ELF-1 (cell line): ENCODE measurements around the gene SCARB1.

Source experiments
- DNase-seq: peaks from one replicate; pipeline ENCODE4 v3.0.0-alpha.2; 2016; ENCODE audit warnings: low read depth, low spot score

Gene SCARB1

DNA sequence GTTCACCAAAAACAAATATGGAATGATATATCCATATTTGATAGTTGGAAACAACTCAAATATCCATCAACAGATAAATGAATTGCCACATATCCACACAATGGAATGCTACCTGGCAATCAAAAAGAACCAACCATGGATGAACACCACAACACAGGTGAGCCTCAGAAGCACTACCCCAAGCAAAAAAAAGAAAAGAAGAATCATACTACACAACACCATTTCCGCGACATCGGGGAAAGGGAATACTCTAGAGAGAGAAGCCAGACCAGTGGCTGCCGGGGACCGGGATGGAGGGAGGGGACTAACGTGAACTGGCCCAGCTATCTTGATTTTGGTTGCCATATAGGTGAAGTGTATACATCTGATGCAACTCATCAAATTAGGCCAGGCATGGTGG lies 41.4 kb downstream of the SCARB1 start:
- DNase-seq, result no peak

DNA sequence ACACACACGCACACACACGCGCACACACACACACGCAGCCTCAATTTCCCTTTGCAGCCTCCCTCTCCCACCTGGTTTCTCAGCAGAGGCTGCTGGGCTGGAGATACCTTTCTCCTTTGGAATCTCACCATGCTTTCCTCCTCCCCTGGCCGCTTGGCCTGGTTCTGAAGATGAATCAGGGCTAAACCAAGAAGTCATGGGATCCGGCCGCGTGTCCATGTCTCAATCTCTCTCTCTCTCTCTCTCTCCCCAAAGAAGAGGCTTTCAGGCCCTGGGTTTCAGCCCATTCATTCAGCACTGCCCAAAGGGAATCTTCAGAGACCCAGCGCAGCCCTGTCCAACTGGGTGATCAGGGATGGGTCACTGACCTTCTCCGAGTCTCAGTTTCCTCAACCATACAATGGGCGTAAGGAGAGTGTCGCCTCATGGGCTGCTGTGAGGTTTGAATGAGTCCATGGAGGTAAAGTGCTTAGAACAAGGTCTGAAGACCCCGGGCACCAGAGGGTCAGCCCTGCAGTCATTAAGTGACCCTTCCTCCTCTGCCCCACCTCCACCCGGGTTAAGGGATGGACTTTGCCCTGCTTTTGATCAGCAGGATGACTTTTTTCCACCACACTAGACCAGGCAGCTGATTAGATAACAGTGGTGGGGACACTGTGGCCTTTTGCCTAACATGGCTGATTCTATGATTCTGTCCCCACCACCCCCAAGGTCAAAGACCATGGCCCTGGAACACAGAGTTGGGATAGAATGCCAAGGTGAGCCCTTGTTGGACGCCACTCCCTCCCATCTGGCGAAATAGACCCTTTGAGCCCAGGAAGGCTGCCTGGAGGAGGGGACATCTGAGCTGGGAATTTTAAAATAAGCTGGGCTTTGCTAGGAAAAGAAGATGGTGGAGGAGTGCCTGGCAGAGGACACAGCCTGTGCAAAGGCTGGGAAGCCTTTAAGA lies 42.1 kb downstream of the SCARB1 start:
- no peak for DNase-seq

DNA sequence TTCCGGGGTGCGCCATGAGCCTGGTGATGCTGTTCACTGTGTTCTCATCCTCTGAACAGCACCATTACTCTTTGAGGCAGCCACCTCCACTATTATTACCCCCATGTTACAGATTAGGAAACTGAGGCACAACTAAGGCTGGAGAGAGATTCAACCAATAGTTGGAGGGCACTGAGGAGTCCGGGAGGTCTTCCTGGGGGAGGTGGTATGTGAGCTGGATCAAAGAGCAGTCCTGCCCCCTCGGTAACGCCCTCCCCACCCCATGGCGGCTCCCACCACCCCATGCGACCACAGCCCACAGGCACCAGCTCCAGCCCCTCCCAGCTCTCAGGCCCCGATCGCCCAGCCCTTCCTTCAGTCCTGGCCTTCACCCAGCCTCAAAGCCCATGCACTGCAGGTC lies 43.5 kb downstream of the SCARB1 start:
- DNase-seq, result no peak

DNA sequence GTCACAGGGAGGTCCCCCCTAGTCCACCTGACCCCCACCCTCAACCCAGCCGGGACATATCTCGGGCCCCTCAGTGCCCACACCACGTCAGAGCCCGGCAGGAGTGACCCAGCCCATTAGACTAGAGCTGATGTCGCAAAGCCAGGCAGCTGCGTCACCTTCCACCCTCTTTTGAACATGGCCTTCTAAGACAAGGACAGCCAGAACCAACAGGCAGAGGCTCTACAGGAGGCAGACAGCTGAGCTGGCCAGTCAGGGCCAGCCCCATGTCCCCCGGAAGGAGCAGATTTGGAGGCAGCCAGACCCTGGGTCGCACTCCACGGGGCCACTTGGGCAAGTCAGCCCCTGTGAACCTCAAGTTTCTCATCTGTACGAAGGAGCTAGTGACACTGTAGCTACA lies 44.1 kb downstream of the SCARB1 start:
- no peak for DNase-seq

- DNase-seq, result no peak
Measured at GRCh38 chr12:124819080-124819479, 44.6 kb downstream of the SCARB1 start.

- DNase-seq, result no peak
Measured at GRCh38 chr12:124817076-124818000, 46.3 kb downstream of the SCARB1 start.

- DNase-seq, result no peak
Measured at GRCh38 chr12:124816295-124816854, 47.3 kb downstream of the SCARB1 start.

DNA sequence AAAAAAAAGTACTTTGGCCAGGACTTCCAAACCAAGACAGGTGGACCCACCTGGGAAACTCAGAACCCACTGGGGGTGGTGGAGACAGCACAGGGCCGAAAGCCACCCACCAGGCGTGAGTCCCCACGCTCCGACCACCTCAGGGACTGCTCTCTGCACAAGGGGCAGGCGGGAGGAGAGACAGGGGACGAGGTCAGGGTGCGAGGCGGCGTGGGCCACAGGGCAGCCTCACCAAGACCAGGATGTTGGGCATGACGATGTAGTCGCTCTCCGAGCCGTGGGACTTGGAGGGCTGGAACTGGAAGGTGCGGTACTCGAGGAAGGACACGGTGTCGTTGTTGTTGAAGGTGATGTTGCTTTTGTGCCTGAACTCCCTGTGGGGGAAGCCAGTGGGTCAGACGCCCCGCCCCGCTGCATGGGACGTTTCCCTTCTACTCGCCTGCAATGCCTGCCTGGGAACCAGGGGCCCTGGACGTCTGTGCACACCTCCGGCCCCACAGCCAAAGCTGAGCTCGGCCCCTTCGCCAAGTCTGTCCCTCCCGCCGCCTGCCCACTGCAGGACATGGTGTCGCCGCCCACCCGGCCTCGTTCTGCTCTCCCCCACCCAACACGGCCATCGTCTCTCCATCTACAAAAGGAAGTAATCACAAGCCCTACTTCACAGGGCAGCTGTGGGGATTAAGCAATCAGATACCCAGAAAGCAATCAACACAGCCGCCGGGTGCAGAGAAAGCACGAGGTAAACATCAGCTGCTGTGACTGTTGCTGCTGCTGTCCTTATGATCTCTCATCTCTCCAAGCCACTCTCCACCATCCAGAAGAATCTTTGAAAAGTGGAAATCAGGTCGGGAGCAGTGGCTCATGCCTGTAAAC lies 48.7 kb downstream of the SCARB1 start:
- DNase-seq, result no peak

DNA sequence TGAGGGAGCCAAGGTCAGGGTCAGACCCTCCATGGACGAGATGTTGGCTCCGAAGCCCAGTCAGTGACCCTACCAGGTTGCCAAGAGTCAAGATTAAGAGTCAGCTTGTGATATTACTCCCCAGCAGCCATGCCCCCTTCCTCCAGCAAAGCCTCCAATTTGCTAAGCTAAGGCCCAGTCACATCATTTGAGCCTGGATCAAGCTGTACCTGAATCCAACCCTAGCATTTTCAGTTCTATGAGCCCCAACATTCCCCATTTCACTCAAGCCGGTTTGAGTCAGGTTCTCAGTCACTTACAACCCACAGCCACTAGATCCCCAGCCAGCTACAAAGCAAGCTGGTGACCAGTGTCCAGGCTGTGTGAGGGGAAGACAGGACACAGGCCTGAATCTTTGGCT lies 49.9 kb downstream of the SCARB1 start:
- DNase-seq, result no peak

DNA sequence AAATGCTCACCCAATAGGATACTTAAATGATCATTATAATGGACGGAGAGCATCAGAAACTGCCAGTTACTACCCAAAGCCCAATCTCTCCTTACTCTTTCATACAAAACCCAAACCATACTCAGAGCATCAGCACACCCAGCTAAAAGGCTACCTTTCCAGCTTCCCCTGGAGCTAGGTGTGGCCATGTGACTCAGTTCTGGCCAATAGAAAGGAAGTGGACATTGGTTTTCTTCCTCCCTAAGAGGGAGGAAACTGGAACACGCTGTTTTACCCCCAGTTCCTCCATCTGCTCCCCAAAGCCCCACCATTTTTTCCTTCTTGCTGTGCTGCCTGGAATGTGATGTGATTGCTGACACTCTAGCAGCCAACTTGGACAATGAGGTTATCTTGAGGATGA lies 50.7 kb downstream of the SCARB1 start:
- DNase-seq, result no peak

DNA sequence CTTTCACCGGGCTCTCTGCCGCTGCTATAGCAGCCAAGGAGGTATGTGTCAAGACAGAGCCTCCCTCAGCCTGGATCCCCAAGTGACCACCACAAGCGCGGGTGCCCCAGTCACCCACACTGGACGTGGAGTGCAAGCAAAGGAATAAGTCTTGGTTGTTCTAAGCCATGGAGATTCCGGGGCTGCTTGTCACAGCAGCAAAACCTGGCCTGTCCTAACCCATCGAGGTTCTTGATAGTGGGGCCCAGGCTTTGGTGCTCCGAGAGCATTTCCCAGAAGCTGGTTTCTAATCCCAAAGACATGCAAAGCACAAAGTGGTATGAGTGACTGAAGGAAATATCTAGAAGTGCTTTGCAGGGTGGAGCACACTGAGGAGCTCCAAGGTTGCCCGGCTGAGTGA lies 51.3 kb downstream of the SCARB1 start:
- DNase-seq, result no peak

DNA sequence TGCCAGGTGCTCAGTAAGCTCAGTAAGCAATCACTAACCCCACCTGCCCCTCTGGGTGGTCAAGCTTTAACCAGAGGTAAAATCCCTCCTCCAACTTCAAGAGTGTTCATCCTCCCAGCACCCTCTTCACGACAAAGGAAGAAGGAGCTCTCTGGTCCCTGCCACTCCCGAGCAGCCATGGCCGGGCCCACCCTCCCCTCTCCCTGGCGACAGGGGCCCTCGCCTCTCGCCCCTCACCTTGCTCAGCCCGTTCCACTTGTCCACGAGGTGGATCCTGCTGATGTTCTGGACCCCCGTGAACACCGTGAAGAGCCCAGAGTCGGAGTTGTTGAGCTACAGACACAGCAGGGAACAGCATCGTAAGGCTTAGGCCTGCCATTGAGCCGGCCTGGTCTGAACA lies 52.0 kb downstream of the SCARB1 start:
- no peak for DNase-seq

GRCh38 chr12:124809878-124810277 lies 53.8 kb downstream of the SCARB1 start:
- DNase-seq, result no peak

DNA sequence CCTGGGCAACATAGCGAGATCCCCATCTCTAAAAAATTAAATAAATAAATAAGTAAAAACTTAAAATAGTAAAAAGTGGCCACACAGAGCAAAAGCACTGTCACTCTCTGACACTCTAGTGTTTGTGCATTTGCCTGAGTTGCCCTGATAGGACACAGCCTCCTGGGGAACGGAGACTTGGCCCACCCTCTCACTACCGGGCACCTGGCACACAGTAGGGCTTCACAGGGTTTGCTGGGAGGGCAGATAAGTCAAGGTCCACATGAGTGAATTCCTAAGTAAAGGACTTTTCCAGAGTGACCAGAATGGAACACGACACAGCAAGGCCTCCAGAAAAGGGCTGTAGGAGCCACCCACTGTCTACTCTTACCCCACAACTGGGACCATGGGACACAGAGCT lies 54.3 kb downstream of the SCARB1 start:
- no peak for DNase-seq

- DNase-seq, result no peak
Measured at GRCh38 chr12:124808272-124808671, 55.4 kb downstream of the SCARB1 start.

DNA sequence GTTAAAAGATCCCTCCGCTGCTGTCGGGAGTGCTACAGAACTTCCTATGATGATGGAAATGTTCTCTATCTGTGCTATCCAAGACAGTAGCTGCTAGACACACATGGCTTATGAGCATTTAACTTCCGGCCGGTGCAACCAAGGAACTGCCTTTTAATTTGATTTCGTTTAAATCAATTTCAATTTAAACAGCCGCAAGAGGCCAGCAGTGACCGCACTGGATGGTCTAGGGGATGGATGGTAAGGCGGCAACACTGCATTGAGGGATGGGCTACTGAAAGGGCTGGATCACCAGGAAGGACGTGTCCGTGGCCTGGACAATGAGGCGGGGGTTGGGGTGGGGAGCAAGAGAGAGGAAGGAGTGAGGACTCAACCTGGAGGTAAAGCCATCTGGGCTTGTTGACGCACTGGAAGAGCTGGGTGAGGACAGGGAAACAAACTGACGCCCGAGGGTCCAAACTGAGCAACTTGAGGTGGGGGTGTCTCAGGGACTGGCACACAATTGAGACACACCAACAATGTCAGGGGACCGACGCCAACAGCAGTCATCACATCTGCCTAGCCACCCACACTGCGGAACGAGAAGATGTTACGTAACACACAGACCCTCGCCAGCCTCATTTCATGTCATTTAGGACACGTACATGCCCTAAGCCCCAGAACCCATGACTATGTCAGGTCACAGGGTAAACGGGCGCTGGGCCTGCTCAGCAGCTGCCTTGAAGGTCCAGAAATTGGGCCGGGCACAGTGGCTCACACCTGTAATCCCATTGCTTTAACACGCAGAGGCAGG lies 57.6 kb downstream of the SCARB1 start:
- no peak for DNase-seq

GRCh38 chr12:124805050-124805449 lies 58.6 kb downstream of the SCARB1 start:
- no peak for DNase-seq

- peak; percentile 62 for DNase-seq
Measured at GRCh38 chr12:124804011-124804621, 59.5 kb downstream of the SCARB1 start.

DNA sequence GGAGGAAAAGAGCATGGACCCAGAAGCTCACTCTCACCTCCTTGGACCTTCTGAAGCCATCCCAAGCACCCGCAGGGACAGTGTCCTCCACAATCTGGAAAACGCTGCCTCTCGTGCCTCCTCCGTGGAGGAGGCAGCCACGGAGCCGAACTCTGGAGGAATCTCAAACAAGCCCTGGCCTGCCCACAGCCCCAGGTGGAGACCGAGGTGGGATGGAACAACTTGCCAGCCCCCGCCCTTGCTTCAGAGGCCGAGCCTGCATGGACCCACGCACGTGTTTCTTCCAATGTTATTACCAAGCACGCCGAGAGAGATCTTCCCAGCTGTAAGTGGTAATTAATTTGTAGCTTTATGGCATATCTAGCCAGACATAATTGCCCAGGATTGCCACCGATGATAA lies 61.3 kb downstream of the SCARB1 start:
- DNase-seq, result no peak

DNA sequence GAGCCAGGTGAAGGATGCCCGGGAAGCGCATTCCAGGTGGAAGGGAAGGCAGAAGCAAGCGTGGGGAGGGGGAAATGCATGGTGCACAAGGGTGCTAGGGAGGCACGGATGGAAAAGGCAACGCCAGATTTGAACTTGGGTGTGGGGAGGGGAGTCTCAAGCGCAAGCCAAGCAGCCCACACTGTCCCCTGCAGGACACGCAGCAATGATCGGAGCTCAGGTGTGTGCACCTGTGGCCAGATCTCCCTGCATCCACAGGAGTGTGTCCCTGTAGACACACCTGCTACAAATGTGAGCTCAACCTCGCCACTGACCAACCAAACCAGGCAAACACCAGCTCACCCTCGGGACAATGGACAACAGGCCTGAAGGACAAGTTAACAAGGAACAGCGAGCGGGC lies 63.2 kb downstream of the SCARB1 start:
- no peak for DNase-seq
